HepG2 (cell line): ENCODE data around the gene NUDT14. TPM values are rescaled to one million over a fixed set of nuclear protein-coding genes. Genes with fewer than 3 reads are reported as not detected.

Experiments used
- ATAC-seq: fragments of 200-7000 bp; cut with Tn5 transposase; 3 replicates; pipeline ENCODE4 v1.9.1; 2020; ENCODE audit warnings: mild to moderate bottlenecking, moderate library complexity
- BruUV-seq: library from RNA; stranded (reverse); fragments of 400-500 nt; replicated peaks from 2 replicates; lab custom pipeline; 2021; lab: Mats Ljungman, UMichigan
- CTCF ChIA-PET: fragments of 300-600 bp; formaldehyde crosslinking; extraction: SDS; loops from one replicate; lab custom pipeline; 2021; ENCODE audit warnings: low total read pairs, inconsistent platforms, low intra/inter-chr PET ratio; lab: Yijun Ruan, JAX
- POLR2A ChIA-PET: fragments of 350-600 bp; sonication (Branson Sonifier 250); formaldehyde crosslinking; loops from one replicate; lab custom pipeline; 2020; ENCODE audit warnings: antibody characterized with exemption, inconsistent platforms; lab: Yijun Ruan, JAX
- DNase-seq: peaks from one replicate; pipeline ENCODE4 v3.0.0-alpha.2; 2015; ENCODE audit warnings: low spot score
- FAIRE-seq: peaks from 3 replicates; lab custom pipeline; 2011; peaks lifted over from hg19 to GRCh38; lab: Jason Lieb, UNC
- H2AFZ ChIP-seq: one replicate; pipeline ENCODE4 v1.6.1; 2011; ENCODE audit warnings: low read length, inconsistent platforms
- H3K27ac ChIP-seq: fragments of 300-600 bp; 3 replicates; pipeline ENCODE4 v1.8.0; 2011; ENCODE audit warnings: mixed run types, mild to moderate bottlenecking, mixed read lengths, low read length, inconsistent platforms; ENCODE audit not compliant: insufficient read depth; ENCODE audit errors: extremely low read length
- H3K27me3 ChIP-seq, 2 experiments: fragments of 200-600 bp in 1 of 2; 2 replicates in 1 of 2; 3 replicates in 1 of 2; pipeline versions ENCODE4 v1.6.0 to v1.8.0; 2011; ENCODE audit warnings: low read length in 2 of 2, mild to moderate bottlenecking in 2 of 2, moderate library complexity in 2 of 2, inconsistent platforms in 1 of 2; ENCODE audit not compliant: insufficient read depth in 2 of 2, control insufficient read depth in 1 of 2
- H3K36me3 ChIP-seq, 2 experiments: fragments of 200-600 bp in 1 of 2; replicated peaks in 1 of 2; 2 replicates in 1 of 2; 3 replicates in 1 of 2; pipeline versions ENCODE4 v1.5.1 to v1.8.0; 2011; ENCODE audit warnings: low read length in 2 of 2, inconsistent platforms in 1 of 2; ENCODE audit not compliant: insufficient read depth in 2 of 2, control insufficient read depth in 1 of 2
- H3K4me1 ChIP-seq: 2 replicates; pipeline ENCODE4 v1.5.1; 2012; ENCODE audit warnings: low read length, inconsistent platforms; ENCODE audit not compliant: insufficient read depth
- H3K4me2 ChIP-seq: 2 replicates; pipeline ENCODE4 v1.6.0; 2011; ENCODE audit warnings: low read depth, low read length, inconsistent platforms
- H3K4me3 ChIP-seq, 3 experiments: fragments of 200-600 bp in 1 of 3; sonication (generic), shearing (Covaris generic) in 1 of 3; replicated peaks in 1 of 3; 2 replicates each; pipeline ENCODE4 v1.5.1; 2011 to 2016; ENCODE audit warnings: low read length in 3 of 3, inconsistent platforms in 2 of 3, low read depth in 2 of 3, mild to moderate bottlenecking in 2 of 3, control low read depth in 1 of 3, mixed read lengths in 1 of 3; ENCODE audit not compliant: insufficient read depth in 1 of 3
- H3K79me2 ChIP-seq: one replicate; pipeline ENCODE4 v1.6.1; 2011; ENCODE audit warnings: low read length, inconsistent platforms; ENCODE audit not compliant: insufficient read depth
- H3K9ac ChIP-seq: 2 replicates; pipeline ENCODE4 v1.6.0; 2011; ENCODE audit warnings: mild to moderate bottlenecking, low read depth, low read length, inconsistent platforms; ENCODE audit not compliant: insufficient read depth
- H3K9me3 ChIP-seq: 2 replicates; pipeline ENCODE4 v1.5.1; 2012; ENCODE audit warnings: mild to moderate bottlenecking, low read length
- H4K20me1 ChIP-seq: 2 replicates; pipeline ENCODE4 v1.6.0; 2011; ENCODE audit warnings: inconsistent platforms, mild to moderate bottlenecking, low read length, moderate library complexity; ENCODE audit not compliant: insufficient read depth
- FOXO4 ChIP-seq: sonication (generic); formaldehyde crosslinking; conservative IDR thresholded peaks from 2 replicates; pipeline ENCODE4 v1.8.1; 2023; ENCODE audit warnings: missing genetic modification reagents
- PRMT3 ChIP-seq: sonication (generic); formaldehyde crosslinking; IDR thresholded peaks from 2 replicates; pipeline ENCODE4 v1.8.1; 2022; ENCODE audit warnings: low read depth, mild to moderate bottlenecking, moderate library complexity, missing genetic modification reagents, borderline replicate concordance
- ZNF282 ChIP-seq: fragments of 450-650 bp; IDR thresholded peaks from 2 replicates; pipeline ENCODE4 v1.6.1; 2018; ENCODE audit not compliant: partially characterized antibody
- ZNF576 ChIP-seq: sonication (generic); formaldehyde crosslinking; IDR thresholded peaks from 2 replicates; pipeline ENCODE4 v1.4.0; 2020; ENCODE audit warnings: mild to moderate bottlenecking, missing genetic modification reagents
- WGBS: methylation state at CpG from one replicate; pipeline ENCODE4 v1.1.6; 2017; ENCODE audit warnings: low lambda C conversion rate; 5-methylcytosine and 5-hydroxymethylcytosine counted together
- in situ Hi-C: cut with HindIII; loops from 2 replicates; pipeline ENCODE4 v1.10.0; 2017; ENCODE audit warnings: low pct_unique_long_range_greater_than_20kb; ENCODE audit not compliant: extremely low pct_ligation_motif_present
- intact Hi-C: fragments of 100-400 bp; cut with micrococcal nuclease; formaldehyde crosslinking; loops from one replicate; pipeline ENCODE4 v1.10.0; 2022; ENCODE audit not compliant: unreplicated experiment
- polyA plus RNA-seq, 8 experiments: library from polyadenylated mRNA; depleted of rRNA in 3 of 8; stranded (reverse) in 7 of 8; unstranded in 1 of 8; fragments of >200 nt; fragmentation: Illumina TruSeq in 4 of 8; extraction: Trizol in 4 of 8; gene quantifications; 2 replicates each; pipeline versions ENCODE4 v1.2.1 to v1.2.3, GENCODE V29; 2011 to 2016; ENCODE audit warnings: low read depth in 4 of 8, missing spikeins in 1 of 8, mixed read lengths in 1 of 8; ENCODE audit not compliant: insufficient read depth in 1 of 8
- total RNA-seq, 5 experiments: library from RNA; depleted of rRNA; stranded (reverse); fragments of >200 nt; fragmentation: Illumina TruSeq; extraction: Trizol; gene quantifications; 2 replicates each; pipeline ENCODE4 v1.2.3, GENCODE V29; 2016; ENCODE audit warnings: low read depth in 1 of 5

NUDT14 gene
- total and polyA plus RNA-seq, 2 of the 13 experiments (the other 11 are each of a cell fraction or from before 2014, with no cell fraction given), result 5.8 to 6.1 TPM

- intact Hi-C loops, result no loop called here
- POLR2A ChIA-PET, result no interaction called here
- DNase-seq, result no peak
Measured at GRCh38 chr14:105139212-105139825, 41.8 kb downstream of the NUDT14 start.

More at GRCh38 chr14:105139212-105139825, 41.8 kb downstream of the NUDT14 start:
- in situ Hi-C loops, result no loop called here
- no peak for FAIRE-seq
- CTCF ChIA-PET, result no interaction called here
- TF ChIP-seq FOXO4 (CRISPR knock-in tag), result no peak
- no peak for TF ChIP-seq ZNF576 (CRISPR knock-in tag)
- no peak for TF ChIP-seq PRMT3 (CRISPR knock-in tag)
- TF ChIP-seq ZNF282, result no peak
- TF ChIP-seq, all 625 proteins: peak for 0
- H3K4me3 ChIP-seq, result no peak overlapping the region
- no peak for ATAC-seq
- H3K4me2 ChIP-seq, result no peak overlapping the region
- peaks cover 10% of the 10 kb centered on the region for H3K9me3 ChIP-seq
- BruUV-seq, result no TSS peak
- peaks cover 3 to 6% of the 10 kb centered on the region in 2 experiments; a peak in 2 of 5 replicates for H3K27me3 ChIP-seq
- no peaks in the 10 kb centered on the region for H3K4me1 ChIP-seq
- WGBS, result 33% methylated on average over 5 of the region's 10 CpGs
- H3K9ac ChIP-seq, result no peak overlapping the region
- H3K27ac ChIP-seq, result no peak overlapping the region
- H2AFZ ChIP-seq, result no peak overlapping the region
- H3K36me3 ChIP-seq, result no peaks in the 10 kb centered on the region
- no peaks in the 10 kb centered on the region for H4K20me1 ChIP-seq
- no peaks in the 10 kb centered on the region for H3K79me2 ChIP-seq
